Activated CD4-positive, CD25-positive, alpha-beta regulatory T cell (primary cell): ENCODE results near the gene PNMA3.
"Not testable (repeated sequence)": the region's sequence is repeated elsewhere in the genome, so short reads cannot be mapped to it uniquely, and the experiment has no call there.

Experiments used
- DNase-seq, 4 experiments: peaks; one replicate each; lab custom pipeline; 2025; lab: John Stamatoyannopoulos, UW

The PNMA3 gene, protein sequence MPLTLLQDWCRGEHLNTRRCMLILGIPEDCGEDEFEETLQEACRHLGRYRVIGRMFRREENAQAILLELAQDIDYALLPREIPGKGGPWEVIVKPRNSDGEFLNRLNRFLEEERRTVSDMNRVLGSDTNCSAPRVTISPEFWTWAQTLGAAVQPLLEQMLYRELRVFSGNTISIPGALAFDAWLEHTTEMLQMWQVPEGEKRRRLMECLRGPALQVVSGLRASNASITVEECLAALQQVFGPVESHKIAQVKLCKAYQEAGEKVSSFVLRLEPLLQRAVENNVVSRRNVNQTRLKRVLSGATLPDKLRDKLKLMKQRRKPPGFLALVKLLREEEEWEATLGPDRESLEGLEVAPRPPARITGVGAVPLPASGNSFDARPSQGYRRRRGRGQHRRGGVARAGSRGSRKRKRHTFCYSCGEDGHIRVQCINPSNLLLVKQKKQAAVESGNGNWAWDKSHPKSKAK

DNA sequence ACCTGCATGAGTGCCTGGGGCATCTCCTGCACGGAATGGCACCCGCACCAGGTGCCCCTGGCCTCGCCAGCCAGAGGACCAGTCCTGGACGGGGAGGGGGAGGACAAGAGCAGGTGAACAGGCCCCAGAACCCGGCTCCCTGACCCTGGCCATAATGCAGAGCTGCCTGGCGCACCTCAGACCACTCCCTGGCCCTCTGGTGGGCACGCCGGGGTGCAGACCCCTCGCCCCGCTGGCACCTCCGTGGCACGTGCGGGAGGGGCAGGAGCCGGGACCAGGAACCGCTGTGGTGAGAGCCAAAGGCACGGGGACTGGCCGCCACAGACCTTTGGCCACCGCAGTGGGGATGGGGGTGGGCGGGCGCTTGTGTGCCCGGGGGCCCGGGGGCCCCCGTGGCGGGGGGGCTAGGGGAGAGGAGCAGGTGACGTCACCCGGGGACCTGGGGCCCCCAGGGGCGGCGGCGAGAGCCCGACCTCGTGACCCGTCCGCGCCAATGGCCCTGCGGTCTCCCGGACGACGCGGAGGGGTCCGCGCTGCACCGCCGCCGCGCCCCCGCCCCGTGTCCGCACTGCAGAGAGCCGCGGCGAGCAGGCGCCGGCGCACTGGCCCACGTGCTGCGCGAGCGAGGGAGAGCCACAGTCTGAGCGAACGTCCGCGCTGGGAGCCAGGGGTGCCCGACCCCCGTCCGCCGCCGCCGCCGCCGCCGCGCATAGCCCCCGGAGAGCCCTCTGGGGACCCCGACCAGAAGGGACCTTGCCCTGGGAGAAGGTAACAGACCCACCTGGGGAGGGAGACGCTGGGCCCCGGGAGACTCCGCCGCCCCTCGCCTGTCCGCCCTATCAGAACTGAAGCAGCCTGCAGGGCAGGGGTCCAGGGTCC lies at the start of gene PNMA3:
PNMA3 (plus strand) TSS at position 600 of the 879 bp plus-strand sequence. CDS start 586 bp downstream, outside the sequence.
- no peak for DNase-seq

DNA sequence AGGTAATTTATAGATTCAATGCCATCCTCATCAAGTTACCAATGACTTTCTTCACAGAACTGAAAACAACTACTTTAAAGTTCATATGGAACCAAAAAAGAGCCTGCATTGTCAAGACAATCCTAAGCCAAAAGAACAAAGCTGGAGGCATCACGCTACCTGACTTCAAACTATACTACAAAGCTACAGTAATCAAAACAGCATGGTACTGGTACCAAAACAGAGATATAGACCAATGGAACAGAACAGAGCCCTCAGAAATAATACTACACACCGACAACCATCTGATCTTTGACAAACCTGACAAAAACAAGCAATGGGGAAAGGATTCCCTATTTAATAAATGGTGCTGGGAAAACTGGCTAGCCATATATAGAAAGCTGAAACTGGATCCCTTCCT lies 39.1 kb upstream of the PNMA3 start:
- DNase-seq = not testable (repeated sequence)

DNA sequence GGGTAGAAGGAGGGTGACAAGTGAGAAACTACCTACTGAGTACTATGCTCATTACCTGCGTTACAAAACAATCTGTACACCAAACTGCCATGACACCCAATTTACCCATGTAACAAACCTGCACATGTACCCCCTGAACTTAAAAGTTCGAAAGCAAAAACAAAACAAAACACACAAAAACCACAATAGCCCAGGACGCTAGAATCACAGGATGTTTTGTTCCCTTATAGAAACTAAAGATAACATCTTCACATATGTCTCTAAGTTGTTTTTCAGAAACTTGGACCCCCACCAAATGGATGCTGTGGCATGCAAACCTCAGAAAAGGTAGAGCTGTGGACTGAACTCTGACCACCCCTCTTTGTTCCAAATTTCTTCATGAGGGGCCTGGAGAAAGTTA lies 37.1 kb upstream of the PNMA3 start:
- DNase-seq = no peak

DNA sequence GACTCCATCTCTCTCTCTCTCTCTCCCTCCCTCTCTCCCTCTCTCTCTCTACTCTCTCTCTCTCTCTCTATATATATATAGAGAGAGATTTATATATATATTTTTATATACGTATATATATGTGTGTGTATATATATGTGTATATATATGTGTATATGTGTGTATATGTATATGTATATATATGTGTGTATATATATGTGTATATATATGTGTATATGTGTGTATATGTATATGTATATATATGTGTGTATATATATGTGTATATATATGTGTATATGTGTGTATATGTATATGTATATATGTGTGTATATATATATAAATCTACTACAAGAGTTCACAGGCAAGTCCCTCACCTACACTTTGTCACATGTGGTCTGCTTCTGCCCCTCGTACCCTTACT lies 29.8 kb upstream of the PNMA3 start:
- DNase-seq = not testable (repeated sequence)

DNA sequence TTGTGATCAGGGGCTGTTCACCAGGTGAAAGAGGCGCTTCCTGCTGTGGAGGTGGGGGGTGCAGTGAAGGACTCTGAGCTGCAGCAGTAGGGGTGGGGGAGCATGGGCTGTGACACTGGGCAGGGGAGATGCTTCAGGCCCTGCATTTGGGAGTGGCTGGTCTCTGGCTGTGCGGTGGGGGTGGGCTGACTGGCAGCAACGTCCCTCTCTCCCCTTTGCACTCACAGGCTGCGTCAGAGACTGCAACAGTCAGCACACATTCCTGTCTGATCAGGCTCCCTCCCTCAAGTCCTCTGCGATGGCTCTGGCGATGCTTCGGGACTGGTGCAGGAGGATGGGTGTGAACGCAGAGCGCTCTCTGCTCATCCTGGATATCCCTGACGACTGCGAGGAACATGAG lies 27.8 kb upstream of the PNMA3 start:
- DNase-seq = not testable (repeated sequence)

DNA sequence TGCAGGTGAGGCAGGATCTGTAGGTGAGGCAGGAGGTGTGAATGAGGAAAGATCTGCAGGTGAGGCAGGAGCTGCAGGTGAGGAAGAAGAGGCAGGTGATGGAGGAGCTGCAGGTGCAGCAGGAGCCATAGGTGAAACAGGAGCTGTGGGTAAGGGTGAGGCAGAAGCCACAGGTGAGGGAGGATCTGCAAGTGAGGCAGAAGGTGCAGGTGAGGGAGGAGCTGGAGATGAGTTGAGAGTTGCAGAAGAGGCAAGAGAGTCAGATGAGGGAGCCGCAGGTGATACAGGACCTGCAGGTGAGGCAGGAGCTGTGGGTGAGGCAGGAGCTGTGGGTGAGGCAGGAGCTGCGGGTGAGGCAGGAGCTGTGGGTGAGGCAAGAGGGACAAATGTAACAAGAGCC lies 27.1 kb upstream of the PNMA3 start:
- no peak for DNase-seq

DNA sequence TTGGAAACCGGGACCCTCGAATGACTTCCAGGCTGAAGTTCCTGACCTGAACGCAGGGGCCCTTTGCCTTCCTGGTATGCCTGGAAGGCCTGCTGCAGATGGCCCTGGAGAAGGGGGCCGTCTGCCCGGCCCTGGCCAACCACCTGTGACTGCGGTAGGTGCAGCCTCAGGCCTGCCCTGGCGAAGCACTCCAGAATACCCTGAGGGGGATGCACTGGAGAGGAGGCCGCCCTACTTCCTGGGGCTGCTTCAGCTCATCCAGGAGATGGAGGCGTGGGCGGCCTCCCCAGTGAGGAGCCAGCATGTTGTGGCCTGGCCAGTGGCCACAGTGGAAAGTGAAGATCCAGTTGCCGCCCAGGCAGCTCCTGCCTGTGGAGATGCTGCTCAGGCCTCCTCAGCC lies 26.4 kb upstream of the PNMA3 start:
- DNase-seq = no peak

DNA sequence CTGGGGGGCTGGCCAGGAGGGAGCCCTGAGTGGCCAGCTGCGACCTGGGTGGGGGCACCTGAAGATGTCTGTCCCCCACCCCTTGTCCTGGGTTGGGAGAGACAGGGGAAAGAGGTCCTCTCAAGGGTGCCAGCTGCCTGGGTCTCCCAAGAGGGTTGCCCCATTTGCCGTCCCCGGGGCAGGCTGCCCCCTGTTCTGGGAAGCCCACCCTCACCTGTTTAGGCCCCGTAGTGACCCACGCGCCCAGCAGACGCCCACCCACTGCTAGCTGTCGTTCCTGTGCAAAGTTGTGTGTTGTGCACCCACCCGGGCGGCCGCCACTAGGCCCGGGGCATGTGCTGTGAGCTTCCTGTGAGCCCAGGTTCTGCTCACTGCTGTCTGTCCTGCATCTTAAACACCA lies 25.5 kb upstream of the PNMA3 start:
- no peak for DNase-seq

DNA sequence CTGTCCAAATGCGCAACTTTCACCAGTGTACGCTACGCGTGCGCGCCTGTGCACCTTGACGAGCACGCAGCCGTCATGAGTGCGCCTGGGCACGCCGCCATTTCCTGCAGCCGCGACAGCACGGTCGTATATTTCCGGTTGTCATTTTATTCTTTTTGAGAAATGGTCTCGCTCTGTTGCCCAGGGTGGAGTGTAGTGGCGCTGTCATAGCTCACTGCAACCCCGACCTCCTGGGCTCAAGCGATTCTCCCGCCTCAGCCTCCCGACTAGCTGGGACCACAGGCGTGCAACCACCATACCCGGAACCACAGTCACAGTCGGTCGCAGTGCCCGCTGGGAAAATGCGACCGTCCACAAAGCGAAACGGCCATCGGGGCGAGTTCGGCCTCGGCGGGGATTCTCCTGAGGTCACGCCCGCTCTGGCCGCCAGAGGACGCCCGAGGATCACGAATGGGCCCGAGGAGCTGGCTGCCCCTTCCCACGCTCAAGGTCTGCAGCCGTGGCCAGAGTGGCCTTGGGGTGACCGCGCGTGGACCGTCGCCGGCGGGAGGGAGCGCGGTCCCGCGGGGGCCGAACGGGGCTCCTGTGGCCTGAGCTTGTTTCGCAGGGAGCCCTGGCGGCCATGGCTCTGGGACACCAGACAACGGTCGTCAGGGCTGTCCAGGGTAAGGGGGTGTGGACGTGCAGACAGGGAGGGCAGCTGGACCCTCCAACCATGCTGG lies 23.7 kb upstream of the PNMA3 start:
- peak; percentile 11 to 56 (median 46) for DNase-seq

DNA sequence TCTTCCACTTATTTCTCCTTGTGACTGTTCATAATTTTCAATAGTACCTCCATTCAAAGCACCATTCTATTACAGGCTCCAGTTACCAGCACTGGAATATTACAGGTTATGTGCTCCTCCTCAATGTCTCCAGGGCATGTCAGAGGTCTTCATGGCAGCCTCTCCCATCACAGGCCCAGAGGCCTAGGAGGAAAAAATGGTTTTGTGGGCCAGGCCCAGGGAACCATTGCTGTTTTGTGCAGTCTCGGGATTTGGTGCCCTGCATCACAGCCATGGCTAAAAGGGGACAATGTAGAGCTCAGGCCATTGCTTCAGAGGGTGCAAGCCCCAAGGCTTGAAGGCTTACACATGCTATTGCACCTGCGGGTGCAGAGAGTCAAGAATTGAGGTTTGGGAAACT lies 7.2 kb upstream of the PNMA3 start:
- DNase-seq = no peak

DNA sequence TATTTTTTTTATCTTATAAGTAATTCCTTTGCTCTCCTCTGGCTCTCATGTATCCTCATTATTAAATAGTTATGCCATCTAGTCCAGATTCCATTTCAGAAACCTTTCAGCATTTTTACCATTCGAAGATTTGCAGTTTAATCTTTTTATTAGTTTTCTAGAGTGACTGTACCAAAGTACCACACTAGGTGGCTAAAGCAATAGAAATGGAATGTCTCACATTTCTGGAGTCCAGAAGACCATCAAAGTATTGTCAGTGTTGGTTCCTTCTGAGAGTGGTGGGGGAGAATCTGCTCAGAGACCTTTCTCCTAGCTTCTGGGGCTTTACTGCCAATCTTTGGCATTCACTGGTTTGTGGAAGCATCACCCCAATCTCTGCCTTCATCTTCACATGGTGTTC lies 3.7 kb upstream of the PNMA3 start:
- no peak for DNase-seq

DNA sequence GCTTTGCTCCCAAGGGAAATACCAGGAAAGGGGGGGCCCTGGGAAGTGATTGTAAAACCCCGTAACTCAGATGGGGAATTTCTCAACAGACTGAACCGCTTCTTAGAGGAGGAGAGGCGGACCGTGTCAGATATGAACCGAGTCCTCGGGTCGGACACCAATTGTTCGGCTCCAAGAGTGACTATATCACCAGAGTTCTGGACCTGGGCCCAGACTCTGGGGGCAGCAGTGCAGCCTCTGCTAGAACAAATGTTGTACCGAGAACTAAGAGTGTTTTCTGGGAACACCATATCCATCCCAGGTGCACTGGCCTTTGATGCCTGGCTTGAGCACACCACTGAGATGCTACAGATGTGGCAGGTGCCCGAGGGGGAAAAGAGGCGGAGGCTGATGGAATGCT lies 1.0 kb downstream of the PNMA3 start:
- DNase-seq = no peak

DNA sequence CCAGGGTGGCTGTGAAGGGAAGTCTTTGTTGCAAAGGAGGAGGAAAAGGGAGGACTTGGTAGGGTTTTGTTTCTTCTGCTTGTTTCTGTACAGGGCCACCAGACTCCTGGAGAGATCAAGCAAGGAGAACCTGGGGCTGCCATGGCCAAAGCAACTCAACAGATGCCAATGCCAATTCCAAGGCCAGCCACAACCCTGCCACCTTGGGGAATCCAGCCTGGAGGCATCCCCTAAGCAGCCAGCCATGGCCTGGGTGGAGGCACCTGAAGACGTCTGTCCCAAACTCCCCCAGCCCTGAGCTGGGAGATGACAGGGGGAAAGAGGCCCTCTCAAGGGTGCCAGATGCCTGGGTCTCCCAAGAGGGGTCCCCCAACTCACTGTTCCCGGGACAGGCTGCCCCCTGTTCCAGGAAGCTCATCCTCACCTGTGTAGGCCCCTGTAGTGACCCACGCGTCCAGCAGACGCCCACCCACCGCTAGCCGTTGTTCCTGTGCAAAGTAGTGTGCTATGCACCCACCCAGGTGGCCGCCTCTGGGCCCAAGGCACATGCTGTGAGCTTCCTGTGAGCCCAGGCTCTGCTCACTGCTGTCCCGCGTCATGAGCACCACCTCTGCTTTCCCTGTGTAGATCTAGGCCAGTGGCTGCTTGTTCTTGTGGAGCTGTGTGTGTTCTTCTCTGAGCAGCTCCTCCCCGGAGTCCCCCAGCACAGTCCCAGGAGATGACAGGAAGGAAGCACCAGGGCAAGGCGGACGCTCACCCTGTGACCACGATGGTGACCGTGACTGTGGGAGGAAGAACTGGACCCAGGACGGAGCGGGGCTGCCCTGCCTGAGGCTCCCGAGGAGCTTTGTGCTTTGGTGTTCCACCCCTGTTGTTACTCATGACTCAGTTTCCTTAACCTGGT lies 3.2 kb downstream of the PNMA3 start:
- DNase-seq = no peak

DNA sequence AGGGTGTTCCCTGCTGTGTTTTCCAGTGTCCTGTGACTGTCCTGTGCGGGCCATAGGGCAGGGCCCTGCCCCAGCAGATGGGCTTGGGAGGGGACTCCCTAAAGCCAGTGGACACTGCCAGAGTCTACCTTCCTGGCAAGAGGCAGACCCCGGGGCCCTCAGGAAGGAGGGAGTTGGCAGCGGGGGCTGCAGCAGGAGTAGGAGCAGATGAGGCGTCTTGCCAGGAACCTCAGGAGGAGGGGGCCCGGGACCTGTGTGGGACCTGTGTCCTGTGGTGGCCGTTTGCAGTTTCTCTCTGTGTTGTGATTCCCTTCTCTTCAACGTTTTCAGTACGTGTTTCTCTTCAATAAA lies 3.8 kb downstream of the PNMA3 start:
- no peak for DNase-seq

DNA sequence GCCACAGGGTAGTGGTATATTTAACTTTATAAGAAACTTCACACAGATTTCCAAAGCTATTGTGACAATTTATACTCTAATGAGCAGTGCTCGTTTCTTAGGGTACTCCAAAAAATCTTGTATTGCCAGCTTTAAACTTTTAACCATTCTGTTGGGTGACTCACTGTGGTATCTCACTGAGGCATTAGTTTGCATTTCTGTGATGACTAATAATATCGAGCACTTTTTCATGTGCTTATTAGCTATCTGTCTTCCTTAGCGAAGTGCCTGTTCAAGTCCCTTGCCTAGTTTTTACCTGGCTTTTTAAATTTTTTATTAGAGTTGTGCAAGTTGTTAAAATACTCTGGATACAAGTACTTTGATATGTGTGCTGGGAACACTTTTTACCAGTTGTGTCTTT lies 5.5 kb downstream of the PNMA3 start:
- no peak for DNase-seq

DNA sequence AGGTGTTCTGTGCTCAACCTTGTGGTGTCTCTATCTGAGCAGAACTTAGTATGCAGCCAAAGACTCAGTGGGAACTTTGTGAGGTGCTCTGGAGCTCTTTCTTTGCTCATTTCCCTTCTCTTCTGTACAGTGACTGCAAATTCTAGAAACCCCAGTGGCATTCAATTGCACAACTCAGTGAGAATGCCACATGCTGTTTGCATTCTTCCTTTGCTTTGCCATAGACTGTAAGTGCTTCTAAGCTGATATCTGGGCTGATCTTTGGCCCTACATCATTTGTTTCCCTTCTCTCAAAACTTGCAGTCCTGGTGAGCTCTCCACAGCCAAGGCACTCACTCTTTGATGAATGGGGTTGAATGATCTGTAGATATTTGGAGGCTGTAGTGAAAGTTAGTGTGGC lies 7.0 kb downstream of the PNMA3 start:
- DNase-seq = no peak

DNA sequence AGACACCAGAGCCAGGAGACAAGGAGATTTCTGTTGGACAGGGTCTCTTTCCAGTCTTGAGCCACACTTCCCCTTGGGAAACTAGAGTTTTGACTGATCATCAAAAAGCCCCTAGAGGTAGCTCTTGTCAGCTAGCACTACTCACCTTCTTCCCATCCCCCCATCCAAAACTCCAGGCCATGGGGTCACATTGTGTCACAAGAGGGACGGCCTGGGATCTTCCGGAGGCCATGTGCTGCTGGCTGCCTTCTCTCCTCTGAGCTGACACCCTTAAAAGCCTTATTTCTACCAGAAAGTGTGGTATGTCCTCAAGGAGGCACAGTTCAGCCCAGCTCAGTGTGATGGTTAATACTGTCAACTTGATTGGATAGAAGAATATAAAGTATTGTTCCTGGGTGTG lies 7.8 kb downstream of the PNMA3 start:
- DNase-seq = no peak

DNA sequence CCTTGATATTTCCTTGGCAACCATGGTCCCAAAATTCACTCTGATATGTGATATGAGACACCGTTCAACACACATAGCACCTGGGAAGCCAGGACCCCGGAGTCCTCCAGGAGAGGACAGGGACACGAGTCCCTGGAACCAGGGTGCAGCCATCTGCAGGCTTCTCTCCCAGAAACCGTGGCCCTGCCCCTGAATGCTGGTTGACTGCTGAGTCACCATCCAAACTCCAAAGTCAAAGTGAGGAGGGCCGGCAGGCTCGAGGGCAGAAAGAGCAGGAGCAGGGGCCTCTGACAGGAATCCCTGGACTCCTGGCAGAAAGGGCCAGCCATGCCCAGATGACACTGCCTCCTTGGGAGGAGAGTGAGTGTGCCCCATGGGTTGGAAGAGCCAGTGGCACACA lies 9.1 kb downstream of the PNMA3 start:
- no peak for DNase-seq

DNA sequence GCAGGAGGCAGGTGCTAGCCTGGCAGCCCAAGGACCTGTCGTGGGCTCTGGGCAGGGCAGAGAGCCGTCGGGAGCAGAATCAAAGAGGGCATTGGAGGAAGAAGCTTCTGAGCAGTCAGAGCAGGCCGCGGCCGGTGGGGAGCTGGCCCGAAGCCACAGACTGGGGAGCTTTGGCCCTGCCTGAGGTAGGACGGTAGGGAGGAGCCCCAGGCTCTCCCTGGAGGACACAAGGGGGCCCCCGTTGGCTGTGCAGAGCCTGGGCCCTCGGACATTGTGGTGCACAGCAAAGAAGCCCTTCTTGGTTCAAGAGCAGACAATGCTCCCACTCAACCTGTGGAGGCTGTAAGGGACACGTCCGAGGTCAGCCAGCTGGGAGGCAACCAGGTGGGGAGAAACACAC lies 10.1 kb downstream of the PNMA3 start:
- not testable (repeated sequence) for DNase-seq

DNA sequence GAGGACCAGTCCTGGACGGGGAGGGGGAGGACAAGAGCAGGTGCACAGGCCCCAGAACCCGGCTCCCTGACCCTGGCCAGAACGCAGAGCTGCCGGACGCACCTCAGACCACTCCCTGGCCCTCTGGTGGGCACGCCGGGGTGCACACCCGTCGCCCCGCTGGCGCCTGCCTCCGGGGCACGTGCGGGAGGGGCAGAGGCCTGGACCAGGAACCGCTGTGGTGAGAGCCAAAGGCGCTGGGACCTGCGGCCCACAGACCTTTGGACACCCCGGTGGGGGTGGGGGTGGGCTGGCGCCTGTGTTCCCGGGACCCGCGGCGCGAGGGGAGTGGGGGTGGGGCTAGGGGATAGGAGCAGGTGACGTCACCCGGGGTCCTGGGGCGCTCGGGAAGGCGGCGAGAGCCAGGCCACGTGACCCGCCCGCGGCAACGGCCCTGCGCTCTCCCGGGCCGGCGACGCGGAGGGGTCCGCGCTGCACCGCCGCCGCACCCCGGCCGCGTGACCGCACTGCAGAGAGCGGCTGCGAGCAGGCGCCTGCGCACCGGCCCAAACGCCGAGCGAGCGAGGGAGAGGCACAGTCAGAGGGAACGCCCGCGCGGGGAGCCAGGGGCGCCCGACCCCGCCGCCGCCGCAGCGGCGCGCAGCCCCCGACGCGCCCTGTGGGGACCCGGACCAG lies 15.8 kb downstream of the PNMA3 start, which contains the start of gene PNMA6A:
PNMA6A (plus strand) TSS at position 546 of the 675 bp plus-strand sequence. CDS start 609 bp downstream, outside the sequence.
- DNase-seq = not testable (repeated sequence)

DNA sequence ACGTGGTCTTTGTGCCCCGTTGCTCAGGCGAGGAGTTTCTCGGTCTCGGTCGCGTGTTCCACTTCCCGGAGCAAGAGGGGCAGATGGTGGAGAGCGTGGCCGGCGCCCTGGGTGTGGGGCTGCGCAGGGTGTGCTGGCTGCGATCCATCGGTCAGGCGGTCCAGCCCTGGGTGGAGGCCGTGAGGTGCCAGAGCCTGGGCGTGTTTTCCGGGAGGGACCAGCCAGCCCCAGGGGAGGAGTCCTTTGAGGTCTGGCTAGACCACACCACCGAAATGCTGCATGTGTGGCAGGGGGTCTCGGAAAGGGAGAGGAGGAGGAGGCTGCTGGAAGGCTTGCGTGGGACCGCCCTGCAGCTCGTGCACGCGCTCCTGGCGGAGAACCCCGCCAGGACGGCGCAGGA lies 17.1 kb downstream of the PNMA3 start:
- DNase-seq = not testable (repeated sequence)
